Hepatocyte (in vitro differentiated cells): Measurements from ENCODE around the gene YES1. TPM values are rescaled to one million over a fixed set of nuclear protein-coding genes. Genes with fewer than 3 reads are reported as not detected.

Experiments used
- DNase-seq: peaks from one replicate; pipeline ENCODE4 v3.0.0-alpha.2; 2016; ENCODE audit warnings: low spot score
- H2AFZ ChIP-seq: fragments of 200-600 bp; sonication (generic); 2 replicates; pipeline ENCODE4 v1.6.0; 2016; ENCODE audit warnings: antibody characterized with exemption, mild to moderate bottlenecking
- H3K27ac ChIP-seq: fragments of 200-600 bp; sonication (generic); 2 replicates; pipeline ENCODE4 v1.5.1; 2016; ENCODE audit warnings: mild to moderate bottlenecking
- H3K27me3 ChIP-seq: fragments of 200-600 bp; sonication (generic); 2 replicates; pipeline ENCODE4 v1.6.1; 2016
- H3K36me3 ChIP-seq: fragments of 200-600 bp; sonication (generic); replicated peaks from 2 replicates; pipeline ENCODE4 v1.5.1; 2016; ENCODE audit warnings: low read depth; ENCODE audit not compliant: insufficient read depth
- H3K4me1 ChIP-seq: fragments of 200-600 bp; sonication (generic); 2 replicates; pipeline ENCODE4 v1.5.1; 2016; ENCODE audit warnings: mild to moderate bottlenecking, moderate library complexity; ENCODE audit not compliant: insufficient read depth
- H3K4me2 ChIP-seq: fragments of 200-600 bp; sonication (generic); 2 replicates; pipeline ENCODE4 v1.6.0; 2016
- H3K4me3 ChIP-seq: fragments of 200-600 bp; sonication (generic); 2 replicates; pipeline ENCODE4 v1.5.1; 2016; ENCODE audit warnings: mild to moderate bottlenecking
- H3K79me2 ChIP-seq: fragments of 200-600 bp; sonication (generic); 2 replicates; pipeline ENCODE4 v1.6.0; 2017; ENCODE audit warnings: mild to moderate bottlenecking
- H3K9me2 ChIP-seq: fragments of 200-600 bp; sonication (generic); replicated peaks from 2 replicates; pipeline ENCODE4 v1.6.0; 2017; ENCODE audit warnings: mild to moderate bottlenecking; ENCODE audit not compliant: insufficient read depth
- H3K9me3 ChIP-seq: fragments of 200-600 bp; sonication (generic); 2 replicates; pipeline ENCODE4 v1.5.1; 2016; ENCODE audit warnings: low read depth, mild to moderate bottlenecking
- H4K20me1 ChIP-seq: fragments of 200-600 bp; sonication (generic); 2 replicates; pipeline ENCODE4 v1.6.0; 2016; ENCODE audit warnings: mild to moderate bottlenecking; ENCODE audit not compliant: insufficient read depth, poor library complexity, severe bottlenecking
- CTCF ChIP-seq: fragments of 200-600 bp; sonication (generic); IDR thresholded peaks from 2 replicates; pipeline ENCODE4 v1.5.1; 2016; ENCODE audit warnings: antibody characterized with exemption, mild to moderate bottlenecking; ENCODE audit not compliant: poor library complexity
- EZH2 ChIP-seq: fragments of 200-600 bp; sonication (generic); IDR thresholded peaks from 2 replicates; pipeline ENCODE4 v1.6.1; 2016; ENCODE audit warnings: antibody characterized with exemption, mild to moderate bottlenecking, borderline replicate concordance
- EZH2phosphoT487 ChIP-seq: fragments of 200-600 bp; sonication (generic); IDR thresholded peaks from one replicate; pipeline ENCODE4 v1.6.1; 2018; ENCODE audit warnings: antibody characterized with exemption, mild to moderate bottlenecking, low read depth, moderate library complexity; ENCODE audit not compliant: unreplicated experiment, severe bottlenecking
- WGBS: methylation state at CpG from one replicate; pipeline ENCODE4 v1.1.6; 2016; ENCODE audit warnings: low lambda C conversion rate; ENCODE audit errors: missing lambda C conversion rate; 5-methylcytosine and 5-hydroxymethylcytosine counted together
- polyA plus RNA-seq: library from polyadenylated mRNA; unstranded; fragments of >200 nt; fragmentation: Nextera tagmentation; extraction: Ambion mirVana; gene quantifications from 2 replicates; pipeline ENCODE4 v1.2.1, GENCODE V29; 2016
- total RNA-seq: library from RNA; depleted of rRNA; stranded (reverse); fragments of >200 nt; gene quantifications from 2 replicates; pipeline ENCODE4 v1.2.3, GENCODE V29; 2014

Gene YES1
- total and polyA plus RNA-seq, 2 experiments from 2014 or later, result 25.2 to 108 TPM

GRCh38 chr18:697012-697411 lies 115.0 kb downstream of the YES1 start:
- Histone ChIP-seq H3K4me3 (no peak overlapping the region), H3K27ac (no peak overlapping the region), H3K4me2 (no peak overlapping the region), H3K36me3 (no peaks in the 10 kb centered on the region), H2AFZ (no peak overlapping the region), H3K27me3 (no peaks in the 10 kb centered on the region), H3K79me2 (peaks cover 32% of the 10 kb centered on the region), H4K20me1 (no peaks in the 10 kb centered on the region), H3K9me2 (no peaks in the 10 kb centered on the region), H3K4me1 (peaks cover under 1% of the 10 kb centered on the region), H3K9me3 (no peaks in the 10 kb centered on the region)
- no peak for TF ChIP-seq EZH2
- no peak for TF ChIP-seq EZH2phosphoT487
- TF ChIP-seq CTCF, result no peak
- DNase-seq, result no peak
- WGBS, result over 99% methylated on average over 4 of the region's 4 CpGs

GRCh38 chr18:693466-694187 lies 118.4 kb downstream of the YES1 start:
- no peak overlapping the region for H3K4me3 ChIP-seq

GRCh38 chr18:692824-693223 lies 119.2 kb downstream of the YES1 start:
- Histone ChIP-seq H3K9me2 (no peaks in the 10 kb centered on the region), H3K4me1 (no peaks in the 10 kb centered on the region), H4K20me1 (no peaks in the 10 kb centered on the region), H3K27ac (no peak overlapping the region), H3K27me3 (no peaks in the 10 kb centered on the region), H3K4me2 (no peak overlapping the region), H2AFZ (no peak overlapping the region), H3K36me3 (no peaks in the 10 kb centered on the region), H3K79me2 (peaks cover 14% of the 10 kb centered on the region), H3K9me3 (no peaks in the 10 kb centered on the region), H3K4me3 (no peak overlapping the region)
- DNase-seq, result no peak
- TF ChIP-seq CTCF (no peak), EZH2 (no peak), EZH2phosphoT487 (no peak)
- WGBS, result 89% methylated on average over 6 of the region's 6 CpGs

More at GRCh38 chr18:693466-694187, 118.4 kb downstream of the YES1 start:
- H3K9me2 ChIP-seq, result no peaks in the 10 kb centered on the region
- peaks cover 17% of the 10 kb centered on the region for H3K79me2 ChIP-seq
- DNase-seq, result no peak
- peak overlapping the region; percentile 40 for H3K27ac ChIP-seq
- H3K27me3 ChIP-seq, result no peaks in the 10 kb centered on the region
- no peaks in the 10 kb centered on the region for H3K9me3 ChIP-seq
- WGBS, result 67% methylated on average over 8 of the region's 8 CpGs
- TF ChIP-seq EZH2 (no peak), CTCF (no peak), EZH2phosphoT487 (no peak)
- no peaks in the 10 kb centered on the region for H3K36me3 ChIP-seq
- no peaks in the 10 kb centered on the region for H3K4me1 ChIP-seq
- H4K20me1 ChIP-seq, result no peaks in the 10 kb centered on the region
- no peak overlapping the region for H3K4me2 ChIP-seq
- H2AFZ ChIP-seq, result no peak overlapping the region
